NCI-H187 treated with DMSO at 0.1 percent for 48 hours (cell line): ENCODE results near the gene AHSG.
"Not testable (repeated sequence)": the region's sequence is repeated elsewhere in the genome, so short reads cannot be mapped to it uniquely, and the experiment has no call there.

Experiments
- DNase-seq: peaks from one replicate; lab custom pipeline; 2025; lab: John Stamatoyannopoulos, UW

The AHSG gene

GRCh38 chr3:186612721-186613636 lies at the start of gene AHSG:
Gene AHSG (plus strand): TSS chr3:186613060. CDS start chr3:186613142, 82 bp downstream.
- no peak for DNase-seq

GRCh38 chr3:186564586-186564985 lies 48.3 kb upstream of the AHSG start:
- DNase-seq = no peak

- DNase-seq = no peak
Observed at GRCh38 chr3:186566772-186567071, 46.1 kb upstream of the AHSG start.

GRCh38 chr3:186567072-186567921 lies 45.6 kb upstream of the AHSG start, which contains the start of gene TBCCD1:
Gene TBCCD1 (minus strand): TSS chr3:186567339. CDS start chr3:186564329, 3,010 bp downstream.
- DNase-seq = peak; percentile 26

- not testable (repeated sequence) for DNase-seq
Observed at GRCh38 chr3:186569361-186569760, 43.5 kb upstream of the AHSG start.

GRCh38 chr3:186569779-186570095 lies 43.1 kb upstream of the AHSG start:
- DNase-seq = no peak

GRCh38 chr3:186570096-186570940 lies 42.5 kb upstream of the AHSG start, which contains the start of gene DNAJB11:
Gene DNAJB11 (plus strand): TSS chr3:186570720. CDS start chr3:186570898, 178 bp downstream.
- DNase-seq = peak; percentile 97

GRCh38 chr3:186570941-186571643 lies 41.8 kb upstream of the AHSG start:
- no peak for DNase-seq

- no peak for DNase-seq
Observed at GRCh38 chr3:186571644-186572013, 41.2 kb upstream of the AHSG start.

GRCh38 chr3:186577521-186577920 lies 35.3 kb upstream of the AHSG start:
- no peak for DNase-seq

- no peak for DNase-seq
Observed at GRCh38 chr3:186580785-186581184, 32.1 kb upstream of the AHSG start.

- no peak for DNase-seq
Observed at GRCh38 chr3:186582541-186582940, 30.3 kb upstream of the AHSG start.

- DNase-seq = no peak
Observed at GRCh38 chr3:186583831-186584230, 29.0 kb upstream of the AHSG start.

- not testable (repeated sequence) for DNase-seq
Observed at GRCh38 chr3:186586245-186586644, 26.6 kb upstream of the AHSG start.

GRCh38 chr3:186587183-186587582 lies 25.7 kb upstream of the AHSG start:
- DNase-seq = no peak

GRCh38 chr3:186588632-186589031 lies 24.2 kb upstream of the AHSG start:
- DNase-seq = no peak

- no peak for DNase-seq
Observed at GRCh38 chr3:186589121-186589520, 23.7 kb upstream of the AHSG start.

GRCh38 chr3:186589856-186590579 lies 22.8 kb upstream of the AHSG start:
- no peak for DNase-seq

GRCh38 chr3:186590580-186591295 lies 22.1 kb upstream of the AHSG start:
- DNase-seq = no peak

- DNase-seq = no peak
Observed at GRCh38 chr3:186592682-186593081, 20.2 kb upstream of the AHSG start.
